GM19324 (cell line): ENCODE data around the gene NR3C2.

ENCODE experiments used
- ATAC-seq: cut with Tn5 transposase; IDR thresholded peaks from one replicate; pipeline ENCODE4 v1.9.1; 2021; ENCODE audit warnings: mild to moderate bottlenecking, moderate library complexity; ENCODE audit not compliant: unreplicated experiment, low FRiP score

Gene NR3C2

DNA sequence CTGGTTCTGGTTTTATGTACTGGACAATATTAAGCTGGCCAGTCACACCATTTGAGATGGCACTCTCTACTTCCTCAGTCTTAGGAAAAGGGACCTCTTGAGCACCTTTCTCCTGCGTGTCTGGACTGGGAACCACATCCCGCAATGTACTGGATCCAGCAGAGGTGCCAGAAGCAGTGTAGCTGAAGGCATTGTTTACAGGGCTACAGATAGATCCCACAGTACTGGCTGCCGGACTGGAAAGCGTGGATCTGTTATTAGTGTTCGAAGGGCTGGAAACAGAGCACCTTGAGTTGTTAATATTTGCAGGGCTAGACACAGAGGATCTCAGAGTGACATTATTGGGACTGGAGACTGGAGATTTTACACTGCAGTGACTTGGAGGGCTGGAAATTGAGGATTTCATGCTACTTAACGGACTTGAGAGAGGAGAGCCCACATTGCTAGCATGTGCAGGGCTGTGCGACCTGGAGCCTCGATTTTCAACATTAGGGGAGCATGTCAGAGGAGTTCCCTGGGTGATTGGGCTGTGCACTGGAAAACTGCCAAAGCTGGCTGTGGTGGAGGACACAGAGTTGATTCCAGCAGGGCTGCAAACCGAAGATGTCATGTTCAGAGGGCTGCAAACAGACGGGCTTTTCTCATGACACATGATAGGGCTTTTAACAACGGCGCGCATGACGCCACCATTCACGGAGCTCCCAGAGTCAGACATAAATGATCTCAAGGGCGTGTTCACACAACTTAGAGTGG is 6.4 kb downstream of the NR3C2 start:
- ATAC-seq: no peak

DNA sequence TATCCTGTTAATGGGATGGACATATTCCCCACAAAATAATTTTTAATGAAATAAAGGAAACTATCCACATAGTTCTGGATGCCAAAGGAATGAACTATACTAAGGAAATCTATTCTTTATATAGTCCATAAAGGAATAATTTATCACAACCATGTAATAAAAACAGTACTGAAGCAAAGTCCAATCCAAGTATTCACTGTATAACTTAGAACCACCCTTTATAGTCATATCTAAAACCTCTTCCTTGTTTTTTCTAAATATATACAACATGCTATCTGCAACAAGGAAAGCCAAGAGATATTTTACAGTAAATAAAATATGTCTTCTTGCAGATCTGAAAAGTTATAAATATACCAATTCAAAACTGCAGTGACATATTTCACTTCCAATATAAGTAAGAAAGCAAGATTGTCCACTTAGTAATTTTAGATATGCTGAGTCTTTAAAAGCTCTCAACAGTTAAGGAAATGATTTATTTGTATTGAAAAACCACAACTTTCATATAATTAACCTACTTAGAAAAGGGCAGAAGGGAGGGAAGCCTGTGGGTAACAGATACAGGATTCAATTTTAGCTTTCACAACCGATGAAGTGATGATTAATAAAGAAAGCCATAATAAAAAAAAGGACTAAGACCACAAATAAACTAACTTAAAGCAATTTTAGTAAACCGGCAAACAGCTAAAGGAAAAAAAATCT is 8.0 kb downstream of the NR3C2 start:
- ATAC-seq: no peak

DNA sequence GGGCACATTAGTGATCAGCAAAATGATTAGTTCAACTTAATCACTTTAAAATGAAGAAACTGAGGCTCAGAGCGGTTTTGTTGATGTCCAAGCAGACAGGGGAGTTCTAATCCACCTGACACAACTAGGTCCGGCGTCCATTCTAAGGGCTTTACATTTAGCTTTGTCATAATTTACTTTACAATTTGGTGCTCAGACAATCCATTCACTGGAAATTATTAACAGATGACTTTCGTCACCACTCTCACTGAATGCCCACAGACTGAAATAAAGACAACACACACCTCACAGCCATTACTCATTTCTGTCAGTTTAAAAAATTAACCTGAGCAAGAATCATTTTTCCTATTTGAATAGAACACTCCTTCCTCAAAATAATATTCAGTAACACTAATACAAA is 10.8 kb downstream of the NR3C2 start:
- no peak for ATAC-seq

DNA sequence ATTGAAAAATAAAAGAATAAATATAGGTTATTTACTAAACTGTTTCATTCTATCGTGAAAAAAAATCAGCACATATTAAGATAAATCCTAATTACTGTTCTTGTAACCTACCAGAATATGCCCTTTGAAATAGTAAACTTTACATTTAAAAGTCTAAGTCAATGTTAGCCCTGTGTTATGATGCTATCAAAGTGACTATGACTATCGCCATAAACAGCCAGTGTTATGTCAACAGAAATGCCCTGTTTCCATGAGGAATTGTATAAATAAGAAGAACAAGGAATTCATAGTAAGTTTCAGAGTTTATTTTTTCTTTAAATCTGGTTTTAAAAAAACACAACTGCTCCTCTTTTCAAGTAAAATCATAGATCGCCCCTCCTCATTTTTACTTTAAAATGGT is 11.4 kb downstream of the NR3C2 start:
- ATAC-seq: no peak

DNA sequence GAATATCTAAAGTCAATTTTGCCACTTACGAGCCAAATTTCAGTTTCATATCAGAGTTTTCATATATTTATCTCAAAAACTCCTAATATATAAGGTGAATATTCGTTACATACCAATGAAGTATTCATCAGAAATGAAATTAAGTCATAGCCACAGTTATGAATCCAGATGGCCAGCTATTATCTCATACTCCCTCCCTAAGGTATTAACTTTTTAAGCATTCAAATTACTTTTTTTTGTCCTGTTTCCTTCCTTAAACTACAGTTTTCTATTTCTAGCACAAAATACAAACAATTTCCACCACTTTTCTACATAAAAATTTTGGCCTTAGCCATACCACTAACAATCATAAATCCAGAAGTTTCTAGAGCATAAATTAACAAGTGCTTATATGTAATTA is 13.0 kb downstream of the NR3C2 start:
- no peak for ATAC-seq

DNA sequence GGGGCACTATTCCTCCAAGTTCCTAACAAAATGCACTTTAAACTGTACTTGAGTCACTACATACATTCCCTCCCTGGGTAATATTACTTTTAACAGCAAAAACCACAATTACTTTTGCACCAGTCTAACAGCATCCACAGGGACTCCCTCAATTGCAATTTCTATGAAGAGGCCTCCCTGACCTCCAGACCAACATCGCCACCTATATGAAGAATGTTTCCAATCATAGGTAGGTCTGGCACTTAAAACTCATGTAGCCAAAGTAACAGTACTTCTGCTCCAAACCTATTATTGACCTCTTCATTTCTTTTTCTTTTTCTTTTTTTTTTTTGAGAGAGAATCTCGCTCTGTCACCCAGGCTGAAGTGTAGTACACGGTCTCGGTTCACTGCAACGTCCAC is 15.6 kb downstream of the NR3C2 start:
- no peak for ATAC-seq

DNA sequence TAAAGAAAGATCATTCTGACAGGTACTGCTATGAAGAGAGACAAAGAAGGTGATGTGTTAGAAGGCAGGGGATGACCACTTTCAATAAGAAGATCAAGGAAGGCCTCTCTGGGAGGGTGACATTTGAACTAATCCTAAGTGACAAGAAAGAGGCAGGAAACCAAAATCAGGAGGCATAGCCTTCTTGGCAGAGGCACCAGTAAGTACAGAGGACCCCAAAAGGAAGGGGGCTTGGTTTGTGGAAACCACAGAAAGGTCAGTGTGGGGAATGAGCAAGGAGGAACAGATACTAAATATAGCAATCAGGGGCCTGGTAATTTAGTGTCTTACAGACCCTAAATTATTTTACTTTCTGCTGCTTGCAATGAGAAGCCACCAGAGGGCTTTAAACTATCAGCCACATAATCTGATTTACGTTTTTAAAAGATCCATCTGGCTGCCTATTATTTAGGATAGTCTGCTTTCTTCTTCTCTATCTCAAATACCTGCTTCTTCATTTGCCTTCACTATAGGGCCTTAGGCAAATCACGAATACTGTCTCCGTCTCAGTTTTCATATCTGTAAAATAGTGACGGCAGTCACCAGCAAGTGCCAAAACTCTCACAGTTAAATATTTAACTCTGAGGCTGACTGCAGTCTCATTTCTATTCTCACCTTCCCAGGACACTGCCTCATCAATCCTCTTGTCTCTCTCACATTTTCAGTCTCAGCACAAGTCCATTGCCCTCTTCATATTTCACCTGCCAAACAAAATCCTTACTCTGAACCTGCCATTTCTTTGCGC is 16.7 kb downstream of the NR3C2 start:
- ATAC-seq: peak; percentile 77

DNA sequence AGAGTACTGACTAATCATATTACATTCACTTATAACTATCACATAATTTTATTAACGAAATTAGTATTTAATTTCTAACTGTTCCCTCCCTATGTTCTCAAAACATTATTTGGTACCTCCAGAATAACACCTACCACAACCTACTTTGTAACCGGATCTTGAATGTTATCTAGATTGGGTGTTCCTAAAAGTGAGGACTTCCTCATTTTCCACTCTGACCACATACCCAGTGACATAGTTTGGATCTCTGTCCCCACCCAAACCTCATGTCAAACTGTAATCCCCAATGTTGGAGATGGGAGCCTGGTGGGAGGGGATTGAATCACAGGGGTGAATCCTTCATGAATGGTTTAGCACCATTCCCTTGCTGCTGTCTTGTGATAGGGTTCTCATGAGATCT is 21.8 kb downstream of the NR3C2 start:
- no peak for ATAC-seq

DNA sequence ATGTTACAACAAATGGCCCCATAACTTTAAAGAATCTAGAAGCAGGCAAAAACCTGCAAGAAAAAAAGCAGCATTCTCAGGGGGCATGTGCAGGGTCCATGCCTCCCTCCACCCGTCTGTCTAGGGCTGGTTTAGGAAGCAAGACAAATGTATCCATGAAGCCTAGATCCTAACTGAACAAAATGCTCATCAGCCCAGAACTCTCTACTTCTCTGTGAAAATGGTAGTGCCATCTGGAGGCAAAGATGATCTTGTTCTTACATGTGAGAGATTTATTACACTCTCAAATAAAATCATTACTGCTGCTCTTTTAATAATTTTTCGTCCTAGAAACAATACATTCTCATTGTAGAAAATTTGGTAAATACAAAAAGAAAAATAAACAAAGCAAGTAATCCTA is 26.7 kb downstream of the NR3C2 start:
- ATAC-seq: no peak

DNA sequence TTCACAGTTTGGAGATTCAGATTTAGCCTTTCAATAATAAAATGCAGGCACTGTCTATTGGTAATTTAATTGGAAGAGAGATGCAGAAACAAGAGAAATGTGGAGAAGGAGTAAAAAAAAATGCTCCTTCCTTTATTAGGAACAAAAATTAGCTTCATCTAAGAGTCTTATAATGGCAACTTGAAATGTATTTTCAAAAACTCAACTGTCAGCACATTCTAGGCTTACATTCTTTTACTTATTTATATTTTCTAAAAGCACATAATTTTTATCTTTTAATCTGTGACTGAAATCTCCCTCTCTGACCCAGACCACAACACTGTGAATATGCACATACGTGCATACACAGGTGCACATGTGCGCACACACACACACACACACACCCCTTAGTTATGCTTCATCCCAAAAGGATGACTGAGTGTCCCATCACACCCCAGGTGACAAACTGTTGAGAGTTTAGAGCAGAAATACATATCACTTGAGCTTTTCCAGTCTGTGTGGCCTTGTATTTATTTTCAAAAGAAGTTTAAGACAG is 29.7 kb downstream of the NR3C2 start:
- no peak for ATAC-seq

DNA sequence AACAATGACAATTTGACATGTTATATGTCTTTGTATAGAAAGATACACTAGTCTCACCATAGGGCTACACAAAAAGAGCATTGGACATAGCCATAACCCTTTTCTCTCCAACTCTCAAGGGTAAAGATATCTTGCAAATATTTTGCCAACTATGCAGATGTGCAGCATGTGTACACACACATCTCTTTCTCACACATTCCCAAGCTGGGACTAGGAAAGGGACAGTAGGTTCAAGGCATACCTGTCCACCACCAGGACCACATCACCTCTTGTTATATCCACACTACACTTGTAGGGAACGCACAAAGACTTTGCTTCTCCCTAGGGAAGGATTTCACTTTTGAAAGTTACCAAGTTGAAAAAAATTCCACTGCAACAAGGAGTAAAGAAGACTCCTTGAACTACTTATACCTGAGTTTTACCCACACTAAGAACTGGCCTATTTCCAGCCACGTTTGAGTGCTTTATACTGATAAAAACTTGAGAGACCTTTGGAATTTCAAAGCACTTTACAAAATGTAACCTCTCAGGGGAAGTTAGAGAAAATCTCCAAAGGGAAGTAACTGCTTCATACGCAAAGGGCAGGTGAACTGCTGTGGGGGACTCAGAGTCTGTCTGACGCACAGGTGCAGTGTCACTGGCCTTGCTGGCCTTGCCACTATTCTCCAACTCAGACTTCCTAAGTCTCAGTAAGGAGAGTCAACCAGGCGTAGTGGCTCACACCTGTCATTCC is 36.9 kb downstream of the NR3C2 start:
- no peak for ATAC-seq

DNA sequence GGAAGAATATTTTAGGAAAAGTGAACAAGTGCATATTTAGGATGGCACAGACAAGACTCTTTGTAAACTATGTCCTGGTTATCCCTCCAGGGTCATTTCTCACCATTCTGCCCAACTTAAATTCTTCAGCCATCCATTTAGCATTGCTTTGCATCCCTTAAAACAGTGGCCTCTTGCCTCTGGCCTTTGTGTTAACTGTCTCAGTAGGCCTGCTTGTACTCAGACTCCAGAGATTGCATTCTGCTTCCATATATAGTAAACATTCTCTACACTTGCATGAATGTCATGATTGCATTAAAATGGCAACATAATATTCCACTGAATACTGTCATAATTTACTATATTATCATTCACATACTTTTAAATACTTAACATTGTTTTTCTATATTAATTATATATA is 43.2 kb downstream of the NR3C2 start:
- no peak for ATAC-seq

DNA sequence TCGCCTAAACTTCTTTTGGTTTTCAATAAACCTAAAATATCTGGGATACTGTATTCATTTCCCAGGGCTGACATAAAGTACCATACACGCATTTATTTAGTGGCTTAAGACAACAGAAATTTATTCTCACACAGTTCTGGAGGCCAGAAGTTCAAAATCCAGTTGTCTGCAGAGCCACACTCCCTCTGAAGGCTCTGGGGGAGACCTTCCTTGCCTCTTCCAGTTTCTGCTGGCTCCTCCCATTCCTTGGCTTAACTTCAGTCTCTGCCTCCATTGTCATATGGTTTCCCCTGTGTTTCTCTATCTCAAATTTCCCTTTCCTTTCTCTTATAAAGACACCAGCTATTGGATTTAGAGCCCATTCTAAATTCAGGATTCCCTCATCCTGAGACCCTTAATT is 44.4 kb downstream of the NR3C2 start:
- no peak for ATAC-seq

DNA sequence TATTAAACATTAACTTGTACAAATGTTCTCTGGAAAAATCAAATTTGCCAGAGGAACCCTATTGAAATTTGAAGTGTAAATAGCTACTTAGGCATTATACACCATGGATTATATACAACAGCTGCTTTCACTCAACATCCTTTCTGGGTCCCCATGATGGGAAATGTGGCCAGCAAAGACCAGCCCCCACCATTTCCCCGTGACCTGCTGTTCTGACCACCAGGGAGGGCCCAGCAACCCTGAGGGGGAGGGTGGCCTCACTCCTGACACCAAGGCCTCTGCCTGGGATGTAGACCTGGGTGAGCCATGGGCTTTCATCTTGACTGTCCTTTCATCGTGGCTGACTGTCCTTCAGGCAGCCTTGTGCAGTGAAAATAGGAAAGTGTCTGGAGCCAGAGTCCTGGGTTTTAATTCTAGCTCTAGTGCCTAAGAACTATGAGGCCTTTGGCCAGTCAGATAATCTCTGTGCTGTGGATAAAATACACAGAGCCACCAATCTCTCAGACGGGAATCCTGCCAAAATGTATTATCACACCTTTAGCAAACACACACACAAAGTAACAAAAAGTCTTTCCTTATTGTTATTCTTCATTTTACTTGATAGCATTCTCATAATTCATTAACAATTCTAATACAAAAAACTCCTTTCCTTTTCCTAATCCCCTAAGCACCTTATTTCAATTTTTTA is 45.1 kb downstream of the NR3C2 start:
- no peak for ATAC-seq

DNA sequence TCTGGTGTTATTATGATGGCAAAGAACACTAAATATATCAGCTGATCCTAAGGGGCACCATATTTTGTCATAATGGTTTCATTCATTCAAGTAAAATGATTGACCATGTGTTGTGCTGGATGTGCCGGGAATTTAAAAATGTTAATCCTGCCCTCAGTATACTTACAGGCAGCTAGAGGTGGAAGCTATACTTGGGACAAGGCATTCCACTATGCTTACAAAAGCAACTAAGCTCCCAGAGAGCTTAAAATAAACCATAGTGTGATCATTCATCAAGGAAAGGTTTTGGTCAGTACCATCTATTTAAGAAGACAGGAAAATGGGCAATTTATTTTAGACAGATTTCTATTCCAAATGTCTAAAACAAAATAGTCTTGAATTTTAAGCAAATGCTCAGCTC is 46.4 kb downstream of the NR3C2 start:
- ATAC-seq: no peak

DNA sequence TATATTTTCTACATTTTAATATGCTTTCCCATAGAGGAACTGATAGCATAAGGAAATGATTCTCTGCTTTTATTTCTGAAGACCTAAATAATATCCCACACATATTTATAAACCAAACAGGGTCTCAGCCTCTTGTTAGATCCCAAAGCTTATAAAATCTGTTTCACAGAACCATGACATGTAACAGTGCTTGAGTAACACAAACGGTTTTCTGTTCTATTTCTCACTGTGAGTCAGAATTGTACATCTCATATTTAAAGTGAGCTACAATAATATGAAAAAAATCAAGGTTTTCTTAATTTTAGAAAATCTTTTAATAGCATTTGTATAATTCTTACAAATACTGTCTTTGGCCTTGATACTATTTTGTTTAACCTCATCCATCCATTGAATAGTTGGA is 51.2 kb downstream of the NR3C2 start:
- ATAC-seq: no peak

DNA sequence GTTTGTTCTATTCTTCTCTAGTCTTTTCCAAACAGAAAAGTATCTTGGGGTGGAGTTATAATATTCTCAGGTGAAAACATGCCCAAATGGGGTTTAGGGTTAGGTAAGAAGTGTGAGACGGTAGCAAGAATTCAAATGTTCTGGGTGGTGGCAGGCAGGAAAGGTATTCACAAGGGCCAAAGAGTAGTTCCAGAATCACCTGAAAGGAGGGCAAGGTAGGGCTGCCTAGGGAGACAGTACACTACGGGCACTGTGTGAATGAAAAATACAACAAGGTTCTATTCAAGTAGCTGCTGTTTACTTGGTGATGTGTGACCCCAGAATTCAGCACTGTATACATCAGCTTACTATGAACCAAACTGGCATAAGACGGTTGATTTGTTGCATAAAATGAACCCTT is 51.9 kb downstream of the NR3C2 start:
- ATAC-seq: no peak

DNA sequence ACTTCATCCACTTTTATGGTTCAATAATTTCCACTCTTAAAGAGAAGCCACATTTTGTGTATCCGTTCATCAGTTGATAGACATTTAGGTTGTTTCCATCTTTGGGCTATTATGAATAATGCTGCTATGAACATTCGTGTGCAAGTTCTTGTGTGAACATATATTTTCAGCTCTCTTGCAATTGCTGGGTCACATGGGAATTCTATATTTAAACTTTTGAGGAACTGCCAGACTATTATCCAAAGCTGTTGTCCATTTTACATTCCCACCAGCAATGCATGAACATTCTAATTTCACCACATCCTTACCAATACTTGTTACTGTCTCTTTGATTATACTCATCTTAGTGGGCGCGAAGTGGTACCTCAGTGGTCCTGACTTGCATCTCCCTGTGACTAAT is 61.9 kb downstream of the NR3C2 start:
- no peak for ATAC-seq

DNA sequence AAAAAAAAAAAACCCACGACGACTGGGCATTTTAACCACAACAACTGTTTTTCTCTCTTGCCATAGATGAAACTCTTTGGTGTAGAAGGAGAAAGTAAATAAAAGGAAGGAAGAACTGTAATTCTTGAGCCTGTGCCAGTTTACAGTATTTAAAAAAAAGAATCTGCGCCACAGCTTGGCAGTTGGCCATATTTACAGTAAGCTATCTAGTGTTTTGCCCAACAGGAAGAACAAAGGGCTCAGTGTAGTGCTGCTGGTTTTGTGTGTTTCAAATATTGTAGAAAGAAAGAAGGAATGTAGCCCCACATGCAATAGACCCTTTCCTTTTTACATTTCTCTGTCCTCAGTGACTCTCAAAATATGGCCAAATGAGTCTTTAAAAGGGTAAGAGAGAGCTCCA is 66.1 kb downstream of the NR3C2 start:
- no peak for ATAC-seq

DNA sequence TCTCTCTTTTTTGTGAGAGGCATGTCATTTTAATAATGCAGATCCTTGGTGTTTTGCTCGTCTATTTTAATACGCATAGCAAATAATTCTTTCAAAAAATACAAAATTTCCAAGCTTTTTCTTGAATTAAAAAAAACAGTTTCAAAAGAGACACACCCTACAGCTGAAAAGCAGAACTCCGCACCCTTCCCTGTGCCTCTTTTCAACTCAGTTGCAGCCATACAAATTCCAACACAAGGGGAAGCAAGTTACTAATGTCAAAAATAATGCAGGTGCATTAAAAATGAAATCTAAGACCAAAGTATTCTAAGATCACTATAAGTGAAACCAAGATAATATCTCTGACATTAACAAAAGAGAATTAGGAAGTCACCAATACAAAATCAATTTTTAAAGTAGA is 66.6 kb downstream of the NR3C2 start:
- ATAC-seq: no peak
